Thoracic aorta (tissue), 2 donors: Measurements from ENCODE around the gene RPS28. TPM values are rescaled to one million over a fixed set of nuclear protein-coding genes. Genes with fewer than 3 reads are reported as not detected.

Source experiments
- ATAC-seq: fragments of 150-250 bp; one replicate; pipeline ENCODE4 v1.8.0; 2017; ENCODE audit warnings: low read depth; ENCODE audit not compliant: insufficient number of reproducible peaks, low FRiP score
- DNase-seq: peaks from one replicate; pipeline ENCODE4 v3.0.0-alpha.2; 2020; ENCODE audit warnings: low spot score
- H3K27ac ChIP-seq, 2 donors: fragments of 200-600 bp; sonication (generic); 1 replicate in 1 of 2; 2 replicates in 1 of 2; pipeline ENCODE4 v1.5.1; 2016; ENCODE audit warnings: mild to moderate bottlenecking in 2 of 2, moderate library complexity in 2 of 2
- H3K27me3 ChIP-seq: fragments of 200-600 bp; sonication (generic); replicated peaks from 2 replicates; pipeline ENCODE4 v1.6.0; 2016; ENCODE audit warnings: mild to moderate bottlenecking; ENCODE audit not compliant: insufficient read depth
- H3K36me3 ChIP-seq: fragments of 200-600 bp; sonication (generic); one replicate; pipeline ENCODE4 v1.5.1; 2016
- H3K4me1 ChIP-seq, 2 donors: fragments of 200-600 bp; sonication (generic); 1 replicate in 1 of 2; 2 replicates in 1 of 2; pipeline versions ENCODE4 v1.5.1 to v1.6.0; 2016; ENCODE audit warnings: low read depth in 2 of 2, mild to moderate bottlenecking in 1 of 2; ENCODE audit not compliant: control insufficient read depth in 1 of 2
- H3K4me3 ChIP-seq: fragments of 200-600 bp; sonication (generic); 2 replicates; pipeline ENCODE4 v1.5.1; 2016; ENCODE audit warnings: mild to moderate bottlenecking
- H3K9me3 ChIP-seq: fragments of 200-600 bp; sonication (generic); 2 replicates; pipeline ENCODE4 v1.5.1; 2016
- CTCF ChIP-seq: fragments of 200-600 bp; sonication (generic); IDR thresholded peaks from one replicate; pipeline ENCODE4 v1.5.1; 2019; ENCODE audit warnings: antibody characterized with exemption
- total RNA-seq, 2 donors: library from RNA; depleted of rRNA; stranded (reverse); fragments of >200 nt; gene quantifications; one replicate each; pipeline versions ENCODE4 v1.1.0 to v1.2.3, GENCODE V29; 2016

Gene RPS28
- total RNA-seq, 2 donors from 2014 or later = 146 to 179 TPM

GRCh38 chr19:8305798-8306197 is 15.5 kb upstream of the RPS28 start:
- H3K4me1 ChIP-seq = peaks cover 14 to 27% of the 10 kb centered on the region in 2 donors

GRCh38 chr19:8306235-8307054 is 14.9 kb upstream of the RPS28 start:
- ATAC-seq (no peak), DNase-seq (no peak)
- Histone ChIP-seq H3K9me3 (no peaks in the 10 kb centered on the region), H3K27me3 (no peaks in the 10 kb centered on the region), H3K36me3 (peaks cover 11% of the 10 kb centered on the region), H3K4me1 (peaks cover 14 to 27% of the 10 kb centered on the region in 2 donors), H3K27ac (no peak overlapping the region), H3K4me3 (no peak overlapping the region)
- no peak for TF ChIP-seq CTCF

More at GRCh38 chr19:8305798-8306197, 15.5 kb upstream of the RPS28 start:
- Histone ChIP-seq H3K4me3 (no peak overlapping the region), H3K36me3 (peaks cover 4% of the 10 kb centered on the region), H3K27me3 (no peaks in the 10 kb centered on the region), H3K27ac (no peak overlapping the region), H3K9me3 (no peaks in the 10 kb centered on the region)
- TF ChIP-seq CTCF = no peak
- no peak for DNase-seq
- ATAC-seq = no peak

- DNase-seq (no peak), ATAC-seq (no peak)
- peak overlapping the region; percentile 82 for H3K4me3 ChIP-seq
- H3K36me3 ChIP-seq = peaks cover 13% of the 10 kb centered on the region
- peak overlapping the region; percentile 2 to 5 for H3K27ac ChIP-seq
- H3K4me1 ChIP-seq = peaks cover 14 to 27% of the 10 kb centered on the region in 2 donors
- TF ChIP-seq CTCF = no peak
- no peaks in the 10 kb centered on the region for H3K27me3 ChIP-seq
- no peaks in the 10 kb centered on the region for H3K9me3 ChIP-seq
Measured at GRCh38 chr19:8307400-8307964, 13.8 kb upstream of the RPS28 start.

- DNase-seq = peak; percentile 43
- H3K4me1 ChIP-seq = peaks cover 14 to 27% of the 10 kb centered on the region in 2 donors
Measured at GRCh38 chr19:8307965-8308866, 13.1 kb upstream of the RPS28 start, which contains the start of gene CD320. Gene CD320 (minus strand): TSS chr19:8308358. CDS start chr19:8308290, 68 bp downstream.

More at GRCh38 chr19:8307965-8308866, 13.1 kb upstream of the RPS28 start, which contains the start of gene CD320:
- Histone ChIP-seq H3K4me3 (peak within 1 kb of the TSS; percentile 82), H3K27ac (peak within 1 kb of the TSS; percentile 2 to 5), H3K9me3 (no peaks in the 10 kb centered on the region), H3K27me3 (no peaks in the 10 kb centered on the region), H3K36me3 (peaks cover 15% of the 10 kb centered on the region)
- ATAC-seq = peak; percentile 64
- TF ChIP-seq CTCF = no peak
